IgD-negative memory B cell (primary cell): ENCODE results near the gene GPATCH11. TPM values are rescaled to one million over a fixed set of nuclear protein-coding genes. Genes with fewer than 3 reads are reported as not detected.
A peak's percentile ranks its signal among the peaks of the same experiment; 100 is the strongest.

ENCODE experiments used
- H3K27ac Mint-ChIP-seq, 3 donors: one replicate each; pipeline ENCODE4 v1.8.0; 2020 to 2022; ENCODE audit warnings: mild to moderate bottlenecking in 3 of 3, mixed read lengths in 3 of 3, moderate library complexity in 1 of 3
- H3K27me3 Mint-ChIP-seq: one replicate; pipeline ENCODE4 v1.8.0; 2021; ENCODE audit warnings: mixed read lengths
- H3K36me3 Mint-ChIP-seq: one replicate; pipeline ENCODE4 v1.8.0; 2020; ENCODE audit warnings: mild to moderate bottlenecking, mixed read lengths
- H3K4me1 Mint-ChIP-seq, 3 donors: one replicate each; pipeline ENCODE4 v1.8.0; 2020 to 2022; ENCODE audit warnings: mixed read lengths in 3 of 3, mild to moderate bottlenecking in 1 of 3
- H3K4me3 Mint-ChIP-seq, 4 donors: one replicate each; pipeline ENCODE4 v1.8.0; 2020 to 2022; ENCODE audit warnings: mild to moderate bottlenecking in 4 of 4, mixed read lengths in 4 of 4, moderate library complexity in 3 of 4
- H3K9me3 Mint-ChIP-seq, 3 donors: one replicate each; pipeline ENCODE4 v1.8.0; 2020 to 2021; ENCODE audit warnings: mixed read lengths in 3 of 3, mild to moderate bottlenecking in 1 of 3
- polyA plus RNA-seq: library from polyadenylated mRNA; unstranded; fragments of 300-500 nt; fragmentation: Illumina TruSeq; gene quantifications from one replicate; pipeline ENCODE4 v1.2.3, GENCODE V29; 2021

Gene GPATCH11
- polyA plus RNA-seq, 1 donor from 2014 or later: 19.6 TPM

GRCh38 chr2:37090019-37090477, 5.7 kb downstream of the GPATCH11 start:
- Mint-ChIP-seq H3K4me3 (peak overlapping the region; percentile 34 to 81 (median 56)), H3K27ac (peak overlapping the region; percentile 23 to 81 (median 58)), H3K4me1 (peaks cover 38 to 45% (median 43%) of the 10 kb centered on the region in 3 donors), H3K9me3 (no peaks in the 10 kb centered on the region), H3K27me3 (no peaks in the 10 kb centered on the region), H3K36me3 (peaks cover 17% of the 10 kb centered on the region)

DNA sequence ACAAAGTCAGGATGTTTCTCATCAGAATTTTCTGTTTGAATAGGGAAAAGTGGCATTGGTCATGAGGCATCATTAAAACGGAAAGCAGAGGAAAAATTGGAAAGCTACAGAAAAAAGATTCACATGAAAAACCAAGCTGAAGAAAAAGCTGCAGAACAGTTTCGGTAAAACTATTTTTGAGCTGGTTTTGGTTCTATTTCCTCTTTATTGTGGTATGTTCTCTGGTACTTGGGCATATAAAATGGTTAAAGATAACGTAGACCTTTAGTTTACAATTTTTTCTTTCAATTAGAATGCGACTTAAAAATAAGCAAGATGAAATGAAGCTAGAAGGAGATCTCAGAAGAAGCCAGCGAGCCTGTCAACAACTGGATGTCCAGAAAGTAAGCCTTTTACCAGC, 7.6 kb downstream of the GPATCH11 start:
- H3K27ac Mint-ChIP-seq: peak overlapping the region; percentile 32 to 87 (median 83)
- no peaks in the 10 kb centered on the region for H3K9me3 Mint-ChIP-seq
- H3K36me3 Mint-ChIP-seq: peaks cover 18% of the 10 kb centered on the region
- H3K4me1 Mint-ChIP-seq: peaks cover 41 to 42% (median 42%) of the 10 kb centered on the region in 3 donors
- no peaks in the 10 kb centered on the region for H3K27me3 Mint-ChIP-seq
- peak overlapping the region; percentile 60 to 90 (median 82) for H3K4me3 Mint-ChIP-seq

DNA sequence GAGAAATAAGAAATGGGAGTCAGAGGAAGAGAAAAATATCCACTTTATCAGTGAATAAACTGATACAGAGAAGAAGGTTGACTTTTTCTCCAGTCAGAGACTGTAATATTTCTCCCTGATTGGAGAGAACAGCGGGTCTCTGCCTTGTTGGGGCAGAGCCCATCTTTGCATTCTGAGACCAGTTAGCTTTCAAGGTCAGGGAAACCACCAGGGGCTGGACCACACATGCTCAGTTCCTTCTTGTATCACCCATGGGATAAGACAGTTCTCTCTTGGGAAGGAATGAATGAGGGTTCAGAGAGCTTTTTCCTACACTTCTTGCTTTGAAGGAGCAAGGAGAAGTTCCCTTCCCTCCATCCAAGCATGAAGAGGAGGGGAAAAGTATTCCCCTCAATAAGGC, 12.2 kb downstream of the GPATCH11 start:
- no peaks in the 10 kb centered on the region for H3K27me3 Mint-ChIP-seq
- peaks cover 18 to 26% (median 22%) of the 10 kb centered on the region in 3 donors for H3K4me1 Mint-ChIP-seq
- peak overlapping the region; percentile 15 to 53 (median 49) for H3K27ac Mint-ChIP-seq
- H3K9me3 Mint-ChIP-seq: no peaks in the 10 kb centered on the region
- no peak overlapping the region for H3K4me3 Mint-ChIP-seq
- H3K36me3 Mint-ChIP-seq: peaks cover 18% of the 10 kb centered on the region

GRCh38 chr2:37098416-37099118, 14.2 kb downstream of the GPATCH11 start:
- Mint-ChIP-seq H3K4me1 (peaks cover 5 to 15% (median 11%) of the 10 kb centered on the region in 3 donors), H3K27ac (no peak overlapping the region), H3K9me3 (no peaks in the 10 kb centered on the region), H3K36me3 (peaks cover 12% of the 10 kb centered on the region), H3K27me3 (no peaks in the 10 kb centered on the region), H3K4me3 (no peak overlapping the region)

DNA sequence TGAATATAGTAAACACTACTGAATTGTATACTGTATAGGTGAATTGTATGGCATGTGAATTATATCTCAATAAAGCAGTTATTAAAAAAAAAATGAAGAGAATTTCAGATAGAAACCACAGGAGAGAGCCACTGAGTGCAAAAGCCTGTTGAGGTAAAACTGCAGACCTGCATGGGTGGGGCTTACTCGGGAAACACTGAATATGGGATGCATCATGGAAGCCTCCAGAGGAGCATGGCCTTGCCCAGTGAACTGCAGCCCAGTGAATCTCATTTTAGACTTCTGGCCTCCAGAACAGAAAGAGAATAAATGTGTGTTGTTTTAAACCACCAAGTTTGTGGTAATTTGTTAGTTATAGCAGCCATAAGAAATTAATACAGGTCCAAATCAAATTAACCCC, 15.7 kb downstream of the GPATCH11 start:
- H3K27ac Mint-ChIP-seq: peak overlapping the region; percentile 6 to 15 (median 14)
- peaks cover 0 to 9% (median 6%) of the 10 kb centered on the region in 3 donors for H3K4me1 Mint-ChIP-seq
- peaks cover 5% of the 10 kb centered on the region for H3K36me3 Mint-ChIP-seq
- H3K9me3 Mint-ChIP-seq: no peaks in the 10 kb centered on the region
- no peaks in the 10 kb centered on the region for H3K27me3 Mint-ChIP-seq
- H3K4me3 Mint-ChIP-seq: peak overlapping the region in 1 of 4 donors; percentile 20

GRCh38 chr2:37102588-37102987, 18.3 kb downstream of the GPATCH11 start:
- peaks cover 10% of the 10 kb centered on the region for H3K36me3 Mint-ChIP-seq
- H3K27ac Mint-ChIP-seq: no peak overlapping the region

DNA sequence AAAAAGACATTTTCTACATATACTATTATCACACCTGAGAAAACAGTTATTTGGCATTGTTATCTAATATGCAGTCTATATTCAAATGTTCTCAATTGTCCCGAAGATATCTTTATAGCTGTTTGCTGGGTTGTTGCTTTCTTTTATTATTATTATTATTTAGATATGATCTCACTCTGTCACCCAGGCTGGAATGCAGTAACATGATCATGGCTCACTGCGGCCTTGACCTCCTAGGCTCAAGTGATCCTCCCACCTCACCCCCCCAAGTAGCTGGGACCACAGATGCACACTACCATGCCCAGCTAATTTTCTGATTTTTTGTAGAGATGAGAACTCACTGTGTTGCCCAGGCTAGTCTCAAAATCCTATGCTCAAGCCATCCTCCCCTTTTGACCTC, 19.9 kb downstream of the GPATCH11 start:
- peaks cover 12% of the 10 kb centered on the region for H3K36me3 Mint-ChIP-seq
- H3K4me3 Mint-ChIP-seq: no peak overlapping the region
- no peak overlapping the region for H3K27ac Mint-ChIP-seq
- H3K27me3 Mint-ChIP-seq: no peaks in the 10 kb centered on the region
- H3K4me1 Mint-ChIP-seq: peaks cover 0 to 4% (median 0%) of the 10 kb centered on the region in 3 donors
- H3K9me3 Mint-ChIP-seq: no peaks in the 10 kb centered on the region

More at GRCh38 chr2:37102588-37102987, 18.3 kb downstream of the GPATCH11 start:
- Mint-ChIP-seq H3K9me3 (no peaks in the 10 kb centered on the region), H3K27me3 (no peaks in the 10 kb centered on the region), H3K4me3 (no peak overlapping the region), H3K4me1 (peaks cover 0 to 6% (median under 1%) of the 10 kb centered on the region in 3 donors)

DNA sequence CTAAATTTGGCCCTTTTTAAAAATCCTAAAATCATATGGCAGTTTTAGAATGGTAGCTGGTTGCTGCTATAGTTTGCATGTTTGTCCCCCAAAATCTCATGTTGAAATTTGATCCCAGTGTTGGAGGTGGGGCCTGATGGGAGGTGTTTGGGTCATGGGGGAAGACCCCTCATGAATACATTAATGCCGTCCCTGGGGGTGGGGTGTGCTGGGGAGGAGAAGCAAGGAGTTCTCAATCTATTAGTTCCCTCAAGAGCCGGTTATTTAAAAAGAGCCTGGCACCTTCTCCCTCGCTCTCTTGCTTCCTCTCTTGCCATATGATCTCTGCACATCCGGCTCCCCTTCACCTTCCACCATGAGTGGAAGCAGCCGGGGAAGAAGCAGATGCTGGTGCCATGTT, 20.8 kb downstream of the GPATCH11 start:
- Mint-ChIP-seq H3K27me3 (no peaks in the 10 kb centered on the region), H3K9me3 (no peaks in the 10 kb centered on the region), H3K36me3 (peaks cover 12% of the 10 kb centered on the region), H3K27ac (peak overlapping the region in 1 of 3 donors; percentile 67), H3K4me1 (peaks cover 0 to 4% (median 0%) of the 10 kb centered on the region in 3 donors), H3K4me3 (no peak overlapping the region)

GRCh38 chr2:37109523-37109922, 25.2 kb downstream of the GPATCH11 start:
- H3K36me3 Mint-ChIP-seq: peaks cover 8% of the 10 kb centered on the region
- no peak overlapping the region for H3K4me3 Mint-ChIP-seq
- H3K4me1 Mint-ChIP-seq: no peaks in the 10 kb centered on the region
- H3K27ac Mint-ChIP-seq: no peak overlapping the region
- H3K27me3 Mint-ChIP-seq: no peaks in the 10 kb centered on the region
- H3K9me3 Mint-ChIP-seq: no peaks in the 10 kb centered on the region

DNA sequence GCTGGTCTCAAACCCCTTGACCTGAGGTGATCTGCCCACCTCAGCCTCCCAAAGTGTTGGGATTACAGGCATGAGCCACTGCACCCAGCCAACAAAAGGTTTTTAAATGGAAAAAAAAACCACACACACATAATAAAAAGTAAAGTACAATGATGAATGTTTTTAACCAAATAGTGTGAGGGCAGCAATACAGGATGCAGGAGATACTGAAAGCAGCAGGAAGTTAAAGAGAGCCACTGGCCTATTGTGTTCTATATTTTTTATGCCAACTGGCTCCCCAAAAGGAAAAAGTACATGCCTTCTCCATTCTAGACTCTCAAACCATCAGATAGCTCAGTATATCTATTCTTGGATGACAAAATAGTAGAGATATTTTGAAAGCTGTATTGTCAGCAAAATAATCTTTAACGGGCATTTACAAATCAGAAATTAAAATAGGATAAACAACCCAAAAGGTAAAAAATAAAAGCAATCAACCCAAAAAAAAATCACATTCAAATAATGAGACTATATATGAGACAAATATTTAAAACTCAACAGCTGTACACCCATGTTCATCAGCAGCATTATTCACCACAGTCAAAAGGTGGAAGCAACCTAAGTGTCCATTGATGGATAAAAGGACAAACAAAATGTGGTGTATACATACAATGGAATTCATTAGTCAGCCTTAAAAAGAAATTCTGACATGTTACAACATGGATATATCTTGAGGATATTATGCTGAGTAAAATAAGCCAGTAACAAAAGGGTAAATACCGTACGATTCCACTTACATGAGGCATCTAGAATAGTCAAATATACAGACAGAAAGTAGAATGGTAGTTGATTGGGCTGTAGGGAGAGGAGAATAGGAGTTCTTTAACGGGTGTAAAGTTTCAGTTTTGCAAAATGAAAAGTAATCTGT, 26.2 kb downstream of the GPATCH11 start:
- Mint-ChIP-seq H3K36me3 (peaks cover 8% of the 10 kb centered on the region), H3K9me3 (no peaks in the 10 kb centered on the region), H3K4me3 (no peak overlapping the region), H3K4me1 (no peaks in the 10 kb centered on the region), H3K27me3 (no peaks in the 10 kb centered on the region), H3K27ac (no peak overlapping the region)

DNA sequence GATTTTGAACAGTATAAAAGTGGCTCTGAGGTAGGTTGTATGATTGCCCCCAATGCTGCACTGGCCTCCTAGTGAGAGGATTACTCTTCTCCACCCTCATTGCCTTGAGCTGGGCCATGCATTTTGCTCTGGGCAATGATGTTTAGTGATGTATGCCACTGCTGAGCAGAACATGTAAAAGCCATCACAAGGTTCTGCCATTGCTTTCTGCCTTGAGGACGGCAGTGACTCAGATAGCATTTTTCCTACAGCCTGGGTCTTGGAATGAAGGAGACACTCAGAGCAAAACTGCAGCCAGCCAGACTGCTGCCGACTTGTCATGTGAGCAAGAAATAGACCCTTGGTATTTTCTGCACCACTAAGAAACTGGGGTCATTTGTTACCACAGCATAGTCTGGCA, 27.6 kb downstream of the GPATCH11 start:
- Mint-ChIP-seq H3K27ac (no peak overlapping the region), H3K27me3 (no peaks in the 10 kb centered on the region), H3K4me1 (no peaks in the 10 kb centered on the region), H3K4me3 (no peak overlapping the region), H3K36me3 (peaks cover 7% of the 10 kb centered on the region), H3K9me3 (no peaks in the 10 kb centered on the region)

- no peak overlapping the region for H3K4me3 Mint-ChIP-seq
- no peaks in the 10 kb centered on the region for H3K9me3 Mint-ChIP-seq
- H3K36me3 Mint-ChIP-seq: peaks cover 11% of the 10 kb centered on the region
- H3K27me3 Mint-ChIP-seq: no peaks in the 10 kb centered on the region
- no peaks in the 10 kb centered on the region for H3K4me1 Mint-ChIP-seq
- peak overlapping the region in 1 of 3 donors; percentile 74 for H3K27ac Mint-ChIP-seq
Observed at GRCh38 chr2:37117566-37117965, 33.2 kb downstream of the GPATCH11 start.

- no peak overlapping the region for H3K4me3 Mint-ChIP-seq
- no peaks in the 10 kb centered on the region for H3K4me1 Mint-ChIP-seq
- peaks cover 11% of the 10 kb centered on the region for H3K36me3 Mint-ChIP-seq
- no peak overlapping the region for H3K27ac Mint-ChIP-seq
- H3K27me3 Mint-ChIP-seq: no peaks in the 10 kb centered on the region
- H3K9me3 Mint-ChIP-seq: no peaks in the 10 kb centered on the region
Observed at GRCh38 chr2:37119157-37119556, 34.8 kb downstream of the GPATCH11 start.

- Mint-ChIP-seq H3K4me3 (no peak overlapping the region), H3K4me1 (peaks cover 0 to 4% (median 0%) of the 10 kb centered on the region in 3 donors), H3K36me3 (peaks cover 17% of the 10 kb centered on the region), H3K9me3 (no peaks in the 10 kb centered on the region), H3K27me3 (no peaks in the 10 kb centered on the region), H3K27ac (no peak overlapping the region)
Observed at GRCh38 chr2:37125416-37125815, 41.1 kb downstream of the GPATCH11 start.

DNA sequence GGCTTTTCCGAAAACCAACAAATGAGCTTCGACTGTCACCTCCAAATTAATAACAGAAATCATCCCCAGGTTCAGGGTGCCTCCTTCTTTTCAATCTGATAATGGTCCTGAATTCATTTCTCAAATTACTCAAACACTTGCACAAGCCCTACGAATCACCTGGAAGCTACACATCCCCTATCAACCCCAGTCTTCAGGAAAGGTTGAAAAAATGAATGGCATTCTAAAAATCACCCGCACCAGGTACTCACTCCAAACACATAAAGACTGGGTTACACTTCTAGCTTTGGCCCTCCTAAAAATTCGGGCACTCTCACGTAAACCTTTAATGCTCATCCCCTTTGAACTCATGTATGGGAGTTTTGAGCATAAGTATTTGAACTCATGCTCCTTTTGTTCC, 48.6 kb downstream of the GPATCH11 start:
- peaks cover 28% of the 10 kb centered on the region for H3K36me3 Mint-ChIP-seq
- no peaks in the 10 kb centered on the region for H3K27me3 Mint-ChIP-seq
- H3K4me1 Mint-ChIP-seq: peaks cover 0 to 3% (median 1%) of the 10 kb centered on the region in 3 donors
- H3K9me3 Mint-ChIP-seq: no peaks in the 10 kb centered on the region
- H3K27ac Mint-ChIP-seq: no peak overlapping the region
- no peak overlapping the region for H3K4me3 Mint-ChIP-seq
